GM23338 (cell line): ENCODE measurements around the gene ITPRID1. TPM values are rescaled to one million over a fixed set of nuclear protein-coding genes. Genes with fewer than 3 reads are reported as not detected.
A peak's percentile ranks its signal among the peaks of the same experiment; 100 is the strongest.

Experiments used
- ATAC-seq: fragments of 200-7000 bp; cut with Tn5 transposase; 3 replicates; pipeline ENCODE4 v1.9.1; 2020
- DNase-seq: peaks from one replicate; pipeline ENCODE4 v3.0.0-alpha.2; 2015; ENCODE audit warnings: low spot score
- H2AFZ ChIP-seq: fragments of 200-600 bp; sonication (generic); 2 replicates; pipeline ENCODE4 v1.8.0; 2016; ENCODE audit warnings: antibody characterized with exemption, mild to moderate bottlenecking, moderate library complexity
- H3F3A ChIP-seq: fragments of 200-600 bp; sonication (generic); replicated peaks from 2 replicates; pipeline ENCODE4 v1.8.0; 2017; ENCODE audit warnings: antibody characterized with exemption, mixed run types, low read depth
- H3K27ac ChIP-seq: fragments of 200-600 bp; sonication (generic); 2 replicates; pipeline ENCODE4 v1.6.1; 2016; ENCODE audit warnings: low read depth
- H3K27me3 ChIP-seq: fragments of 200-600 bp; sonication (generic); 2 replicates; pipeline ENCODE4 v1.8.0; 2016; ENCODE audit warnings: mild to moderate bottlenecking, mixed run types, moderate library complexity; ENCODE audit not compliant: insufficient read depth
- H3K36me3 ChIP-seq: fragments of 200-600 bp; sonication (generic); 2 replicates; pipeline ENCODE4 v1.8.0; 2016; ENCODE audit warnings: mild to moderate bottlenecking; ENCODE audit not compliant: insufficient read depth
- H3K4me1 ChIP-seq: fragments of 200-600 bp; sonication (generic); 2 replicates; pipeline ENCODE4 v1.8.0; 2016; ENCODE audit warnings: mild to moderate bottlenecking, moderate library complexity; ENCODE audit not compliant: insufficient read depth
- H3K4me2 ChIP-seq: fragments of 200-600 bp; sonication (generic); 2 replicates; pipeline ENCODE4 v1.7.1; 2017; ENCODE audit warnings: mixed run types
- H3K4me3 ChIP-seq: fragments of 200-600 bp; sonication (generic); 2 replicates; pipeline ENCODE4 v1.6.1; 2016; ENCODE audit warnings: mixed run types
- H3K79me2 ChIP-seq: fragments of 200-600 bp; sonication (generic); replicated peaks from 2 replicates; pipeline ENCODE4 v1.8.0; 2017; ENCODE audit warnings: mild to moderate bottlenecking; ENCODE audit not compliant: insufficient read depth
- H3K9me2 ChIP-seq: fragments of 200-600 bp; sonication (generic); 2 replicates; pipeline ENCODE4 v1.8.0; 2017; ENCODE audit not compliant: insufficient read depth
- H4K20me1 ChIP-seq: fragments of 200-600 bp; sonication (generic); replicated peaks from 2 replicates; pipeline ENCODE4 v1.8.0; 2017; ENCODE audit warnings: mild to moderate bottlenecking; ENCODE audit not compliant: insufficient read depth
- H3K27ac Mint-ChIP-seq: 2 replicates; pipeline ENCODE4 v1.8.0; 2020; ENCODE audit warnings: inconsistent platforms, mild to moderate bottlenecking, moderate library complexity, mixed read lengths
- H3K27me3 Mint-ChIP-seq: 3 replicates; pipeline ENCODE4 v1.8.0; 2022; ENCODE audit warnings: low read depth, mild to moderate bottlenecking, moderate library complexity, mixed read lengths, inconsistent platforms; ENCODE audit not compliant: insufficient read depth, poor library complexity
- H3K36me3 Mint-ChIP-seq: 3 replicates; pipeline ENCODE4 v1.8.0; 2021; ENCODE audit warnings: low read depth, mild to moderate bottlenecking, inconsistent platforms, moderate library complexity, mixed read lengths
- H3K4me1 Mint-ChIP-seq: 3 replicates; pipeline ENCODE4 v1.8.0; 2020; ENCODE audit warnings: mild to moderate bottlenecking, inconsistent platforms, mixed read lengths
- H3K4me3 Mint-ChIP-seq: 3 replicates; pipeline ENCODE4 v1.8.0; 2021; ENCODE audit warnings: moderate library complexity, mild to moderate bottlenecking, inconsistent platforms, mixed read lengths
- H3K9me3 Mint-ChIP-seq: 3 replicates; pipeline ENCODE4 v1.8.0; 2020; ENCODE audit warnings: moderate library complexity, mild to moderate bottlenecking, inconsistent platforms, mixed read lengths
- CREB1 ChIP-seq: fragments of 250-450 bp; sonication (Bioruptor Pico); IDR thresholded peaks from 2 replicates; pipeline ENCODE4 v1.5.0; 2020; ENCODE audit warnings: low read depth, mild to moderate bottlenecking, moderate library complexity
- CTCF ChIP-seq, 2 experiments: fragments of 200-600 bp in 1 of 2; sonication (generic) in 1 of 2; conservative IDR thresholded peaks; 2 replicates each; pipeline versions ENCODE4 v1.5.1 to v1.6.1; 2016 to 2017; ENCODE audit warnings: antibody characterized with exemption in 2 of 2, low read depth in 2 of 2, mild to moderate bottlenecking in 2 of 2, moderate library complexity in 1 of 2
- ETS1 ChIP-seq: IDR thresholded peaks from 2 replicates; pipeline ENCODE4 v1.6.1; 2016; ENCODE audit warnings: antibody characterized with exemption
- EZH2phosphoT487 ChIP-seq: fragments of 200-600 bp; sonication (generic); IDR thresholded peaks from one replicate; pipeline ENCODE4 v1.8.1; 2018; ENCODE audit warnings: antibody characterized with exemption; ENCODE audit not compliant: unreplicated experiment
- JUNB ChIP-seq: IDR thresholded peaks from one replicate; pipeline ENCODE4 v1.6.1; 2016; ENCODE audit warnings: antibody characterized with exemption; ENCODE audit not compliant: unreplicated experiment
- NANOG ChIP-seq: IDR thresholded peaks from 2 replicates; pipeline ENCODE4 v1.6.1; 2016; ENCODE audit warnings: antibody characterized with exemption, borderline replicate concordance
- POLR2AphosphoS5 ChIP-seq: IDR thresholded peaks from 2 replicates; pipeline ENCODE4 v1.6.1; 2016; ENCODE audit warnings: antibody characterized with exemption, low read depth
- STAT1 ChIP-seq: IDR thresholded peaks from one replicate; pipeline ENCODE4 v1.6.1; 2016; ENCODE audit warnings: antibody characterized with exemption; ENCODE audit not compliant: unreplicated experiment
- ZNF331 ChIP-seq: fragments of 250-450 bp; sonication (Bioruptor Pico); IDR thresholded peaks from 2 replicates; pipeline ENCODE4 v1.5.0; 2020; ENCODE audit warnings: low read depth, mild to moderate bottlenecking, moderate library complexity
- polyA plus RNA-seq: library from polyadenylated mRNA; unstranded; fragments of >200 nt; fragmentation: Nextera tagmentation; extraction: Ambion mirVana; gene quantifications from 2 replicates; pipeline ENCODE4 v1.2.1, GENCODE V29; 2016
- total RNA-seq: library from RNA; depleted of rRNA; stranded (reverse); fragments of >200 nt; shearing (Covaris generic); gene quantifications from 2 replicates; pipeline ENCODE4 v1.2.3, GENCODE V29; 2014
- TF ChIP-seq, protein P1 (sequence below): IDR thresholded peaks from one replicate; pipeline ENCODE4 v1.6.1; 2018; ENCODE audit warnings: antibody characterized with exemption; ENCODE audit not compliant: unreplicated experiment

The ITPRID1 gene
- total and polyA plus RNA-seq, 2 experiments from 2014 or later = 0.05 to 0.45 TPM

- Histone ChIP-seq H2AFZ (no peak overlapping the region), H3K9me2 (0 out of 2 replicates have a peak, but pooled peaks cover 7% of the 10 kb centered on the region), H3K79me2 (no peaks in the 10 kb centered on the region), H3K4me1 (peaks cover 17% of the 10 kb centered on the region), H3K27ac (no peak overlapping the region), H3K36me3 (no peaks in the 10 kb centered on the region), H3F3A (no peaks in the 10 kb centered on the region), H4K20me1 (no peaks in the 10 kb centered on the region), H3K27me3 (no peaks in the 10 kb centered on the region), H3K4me3 (no peak overlapping the region), H3K4me2 (peak overlapping the region; percentile 21)
- ATAC-seq (no peak), DNase-seq (no peak)
- Mint-ChIP-seq H3K9me3 (no peaks in the 10 kb centered on the region), H3K36me3 (no peaks in the 10 kb centered on the region), H3K27ac (no peak overlapping the region), H3K4me3 (no peak overlapping the region), H3K4me1 (peaks cover 17% of the 10 kb centered on the region), H3K27me3 (no peaks in the 10 kb centered on the region)
- TF ChIP-seq ZNF331 (no peak), JUNB (no peak), ETS1 (no peak), POLR2AphosphoS5 (no peak), EZH2phosphoT487 (no peak), STAT1 (no peak), CREB1 (CRISPR knock-in tag) (no peak), NANOG (no peak)
- TF ChIP-seq, protein P1, sequence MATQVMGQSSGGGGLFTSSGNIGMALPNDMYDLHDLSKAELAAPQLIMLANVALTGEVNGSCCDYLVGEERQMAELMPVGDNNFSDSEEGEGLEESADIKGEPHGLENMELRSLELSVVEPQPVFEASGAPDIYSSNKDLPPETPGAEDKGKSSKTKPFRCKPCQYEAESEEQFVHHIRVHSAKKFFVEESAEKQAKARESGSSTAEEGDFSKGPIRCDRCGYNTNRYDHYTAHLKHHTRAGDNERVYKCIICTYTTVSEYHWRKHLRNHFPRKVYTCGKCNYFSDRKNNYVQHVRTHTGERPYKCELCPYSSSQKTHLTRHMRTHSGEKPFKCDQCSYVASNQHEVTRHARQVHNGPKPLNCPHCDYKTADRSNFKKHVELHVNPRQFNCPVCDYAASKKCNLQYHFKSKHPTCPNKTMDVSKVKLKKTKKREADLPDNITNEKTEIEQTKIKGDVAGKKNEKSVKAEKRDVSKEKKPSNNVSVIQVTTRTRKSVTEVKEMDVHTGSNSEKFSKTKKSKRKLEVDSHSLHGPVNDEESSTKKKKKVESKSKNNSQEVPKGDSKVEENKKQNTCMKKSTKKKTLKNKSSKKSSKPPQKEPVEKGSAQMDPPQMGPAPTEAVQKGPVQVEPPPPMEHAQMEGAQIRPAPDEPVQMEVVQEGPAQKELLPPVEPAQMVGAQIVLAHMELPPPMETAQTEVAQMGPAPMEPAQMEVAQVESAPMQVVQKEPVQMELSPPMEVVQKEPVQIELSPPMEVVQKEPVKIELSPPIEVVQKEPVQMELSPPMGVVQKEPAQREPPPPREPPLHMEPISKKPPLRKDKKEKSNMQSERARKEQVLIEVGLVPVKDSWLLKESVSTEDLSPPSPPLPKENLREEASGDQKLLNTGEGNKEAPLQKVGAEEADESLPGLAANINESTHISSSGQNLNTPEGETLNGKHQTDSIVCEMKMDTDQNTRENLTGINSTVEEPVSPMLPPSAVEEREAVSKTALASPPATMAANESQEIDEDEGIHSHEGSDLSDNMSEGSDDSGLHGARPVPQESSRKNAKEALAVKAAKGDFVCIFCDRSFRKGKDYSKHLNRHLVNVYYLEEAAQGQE = no peak
Observed at GRCh38 chr7:31613604-31614003, 99.7 kb downstream of the ITPRID1 start.

DNA sequence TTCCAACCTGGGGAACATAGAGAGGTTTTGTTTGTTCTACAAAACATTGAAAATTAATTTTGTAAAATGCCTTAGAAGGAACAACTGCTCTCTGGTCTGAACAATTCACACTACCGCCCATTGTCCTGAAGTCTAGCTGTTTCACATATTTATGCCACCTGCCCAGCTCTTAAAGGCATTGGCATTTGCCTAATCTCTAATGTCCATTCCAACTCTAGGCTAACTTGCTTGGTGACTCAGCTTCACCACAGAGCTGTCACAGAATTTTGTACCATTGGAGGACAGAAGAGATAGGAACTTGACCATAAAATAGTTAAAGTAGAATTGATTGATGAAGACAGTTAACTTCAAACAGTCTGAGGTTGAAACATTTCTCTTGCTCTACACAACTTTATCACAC, 119.6 kb downstream of the ITPRID1 start:
- H3K27ac Mint-ChIP-seq = no peak overlapping the region
- H3K4me3 Mint-ChIP-seq = no peak overlapping the region
- H3K27me3 ChIP-seq = no peaks in the 10 kb centered on the region
- no peaks in the 10 kb centered on the region for H3K4me1 ChIP-seq
- no peak overlapping the region for H3K27ac ChIP-seq
- no peaks in the 10 kb centered on the region for H3K9me3 Mint-ChIP-seq
- H3K79me2 ChIP-seq = no peaks in the 10 kb centered on the region
- ATAC-seq (no peak), DNase-seq (no peak)
- H3K36me3 ChIP-seq = no peaks in the 10 kb centered on the region
- peaks cover 2% of the 10 kb centered on the region; the same call in 2 of the 3 replicates for H3K4me1 Mint-ChIP-seq
- no peak overlapping the region for H2AFZ ChIP-seq
- no peaks in the 10 kb centered on the region for H3K36me3 Mint-ChIP-seq
- H3F3A ChIP-seq = no peaks in the 10 kb centered on the region
- H3K4me3 ChIP-seq = no peak overlapping the region
- H3K9me2 ChIP-seq = no peaks in the 10 kb centered on the region
- no peaks in the 10 kb centered on the region for H4K20me1 ChIP-seq
- no peaks in the 10 kb centered on the region for H3K27me3 Mint-ChIP-seq
- no peak overlapping the region for H3K4me2 ChIP-seq
- no peak for TF ChIP-seq CTCF (conservative IDR thresholded peaks at IDR 0.05; ENCODE audit: low read depth in 2 of 2)
- TF ChIP-seq JUNB = no peak
- TF ChIP-seq CREB1 (CRISPR knock-in tag) = no peak
- TF ChIP-seq, protein P1 = no peak
- no peak for TF ChIP-seq EZH2phosphoT487
- TF ChIP-seq ETS1 = no peak
- no peak for TF ChIP-seq ZNF331
- no peak for TF ChIP-seq STAT1
